Measurements from ENCODE around the gene STK32A.
"Not testable (repeated sequence)": the region's sequence is repeated elsewhere in the genome, so short reads cannot be mapped to it uniquely, and the experiment has no call there.

The STK32A gene

DNA sequence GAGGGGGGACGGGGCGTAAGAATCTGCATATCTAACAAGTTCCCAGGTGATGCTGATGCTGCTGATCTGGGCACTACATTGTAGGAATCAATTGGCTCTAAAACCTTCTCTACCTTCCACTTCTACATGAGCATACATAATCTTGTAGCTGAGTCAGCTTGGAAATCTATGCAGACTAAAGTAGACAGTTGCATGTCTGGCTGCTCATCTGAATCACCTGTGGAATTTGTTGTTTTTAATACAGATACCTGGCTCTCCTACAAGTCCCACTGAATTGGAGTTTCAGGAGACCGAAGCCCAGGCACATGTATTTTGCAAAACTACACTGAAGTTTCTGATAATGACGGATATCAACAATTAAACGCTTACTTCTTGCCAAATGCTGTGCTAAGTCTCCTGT, 113.6 kb downstream of the STK32A start:
- no peak for DNase-seq

DNA sequence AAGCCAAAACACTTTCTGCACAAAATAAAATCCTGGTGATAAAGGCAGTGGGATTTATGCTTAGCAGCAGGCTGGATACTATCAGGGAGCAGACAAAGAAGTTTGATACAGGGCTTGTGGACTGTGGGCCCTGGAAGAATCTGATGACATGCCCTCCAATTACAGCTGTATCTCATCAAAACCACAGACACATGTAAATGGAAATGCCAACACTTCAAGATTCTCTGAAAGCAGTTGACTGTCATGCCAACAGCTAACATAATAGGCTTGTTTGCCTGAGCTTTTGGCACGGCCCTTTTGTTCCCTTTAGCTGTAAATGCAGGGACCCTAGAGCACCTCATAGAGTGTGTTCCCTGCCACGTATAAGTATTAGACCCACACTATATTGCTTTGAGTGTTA, 114.4 kb downstream of the STK32A start:
- no peak for DNase-seq

DNA sequence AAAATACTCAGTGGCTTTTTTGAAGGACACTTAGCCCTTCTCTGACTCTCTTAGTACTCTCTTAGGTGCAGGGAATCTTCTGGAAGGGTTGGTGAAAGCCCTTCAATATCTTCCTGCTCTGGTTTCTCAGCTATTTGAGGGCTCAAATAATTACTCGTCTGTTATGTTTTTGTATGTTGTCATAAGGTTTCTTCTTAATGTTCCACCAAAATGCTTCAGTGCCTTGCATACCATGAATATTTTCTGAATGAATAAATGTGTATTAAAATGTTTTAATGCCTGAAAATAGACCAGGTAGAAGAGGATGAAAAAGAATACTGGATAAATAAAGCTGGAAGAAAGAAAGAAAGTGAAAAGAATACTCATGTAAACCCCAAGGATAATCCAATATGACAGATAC, 124.3 kb downstream of the STK32A start:
- no peak for DNase-seq

DNA sequence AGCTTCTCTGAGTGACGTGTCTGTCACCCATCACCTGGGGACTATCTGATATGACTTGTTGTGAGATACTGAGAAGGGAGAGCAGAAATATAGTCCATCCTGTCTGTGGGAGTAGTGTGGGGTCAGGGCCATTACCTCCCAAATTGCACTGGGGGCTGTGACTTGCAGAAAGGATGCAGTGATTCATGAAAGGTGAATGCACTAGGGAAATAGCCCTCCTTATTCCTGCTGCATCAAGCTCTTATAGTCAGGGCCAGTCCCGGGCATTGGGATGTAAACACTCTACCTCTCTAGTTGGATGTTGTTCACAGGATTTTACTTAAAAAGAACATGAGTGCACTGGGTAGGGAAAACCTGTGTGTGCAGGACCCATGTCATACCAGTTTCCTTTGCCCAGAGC, 124.8 kb downstream of the STK32A start:
- no peak for DNase-seq

DNA sequence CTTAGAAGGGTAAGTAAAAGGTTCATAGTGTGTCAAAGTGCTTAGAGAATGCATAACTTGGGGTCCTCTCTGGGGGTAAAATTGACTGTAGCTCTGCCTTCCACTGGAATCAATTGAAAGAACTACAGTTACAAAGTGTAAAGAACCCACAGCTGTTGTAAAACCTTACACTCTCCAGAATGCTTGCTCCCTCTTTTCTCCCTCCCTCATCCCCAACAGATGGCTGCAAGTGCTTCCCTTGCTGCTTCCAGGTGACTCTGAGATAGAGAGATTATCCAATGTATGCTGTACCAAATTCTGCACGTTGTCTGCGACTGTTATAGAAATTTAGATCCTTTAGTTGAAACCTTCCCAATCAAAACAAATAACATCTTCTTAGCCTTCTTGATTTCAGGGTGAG, 126.0 kb downstream of the STK32A start:
- DNase-seq, result no peak

DNA sequence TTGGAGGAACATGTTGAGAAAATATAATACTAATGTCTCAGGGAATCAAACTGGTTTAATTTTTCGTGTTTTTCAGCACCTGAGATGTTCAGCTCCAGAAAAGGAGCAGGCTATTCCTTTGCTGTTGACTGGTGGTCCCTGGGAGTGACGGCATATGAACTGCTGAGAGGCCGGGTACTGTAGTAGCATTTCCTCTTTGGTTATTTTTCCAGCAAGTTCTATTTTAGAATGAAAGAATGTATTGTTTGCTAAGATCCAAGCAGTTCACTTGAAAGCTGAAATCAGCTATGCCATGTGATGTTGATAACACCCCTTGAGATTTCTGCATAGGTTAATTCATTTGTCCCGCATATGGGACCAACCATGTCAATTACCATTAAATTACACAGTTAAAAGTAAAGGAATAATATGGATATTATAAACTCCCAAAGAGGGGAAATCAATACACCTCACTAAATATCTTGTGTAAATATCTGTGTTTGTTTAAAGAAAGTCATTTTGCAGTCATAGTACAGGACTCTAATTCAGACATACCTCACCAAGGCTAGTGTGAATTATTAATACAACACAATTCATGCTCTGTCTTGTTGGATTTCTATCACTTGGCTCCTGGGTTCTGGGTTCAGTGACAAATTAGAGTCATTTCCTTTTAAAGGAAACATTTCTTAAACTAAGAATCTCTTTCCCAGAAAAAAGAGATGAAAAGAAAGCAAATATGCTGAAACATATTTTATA, 126.8 kb downstream of the STK32A start:
- no peak for DNase-seq

DNA sequence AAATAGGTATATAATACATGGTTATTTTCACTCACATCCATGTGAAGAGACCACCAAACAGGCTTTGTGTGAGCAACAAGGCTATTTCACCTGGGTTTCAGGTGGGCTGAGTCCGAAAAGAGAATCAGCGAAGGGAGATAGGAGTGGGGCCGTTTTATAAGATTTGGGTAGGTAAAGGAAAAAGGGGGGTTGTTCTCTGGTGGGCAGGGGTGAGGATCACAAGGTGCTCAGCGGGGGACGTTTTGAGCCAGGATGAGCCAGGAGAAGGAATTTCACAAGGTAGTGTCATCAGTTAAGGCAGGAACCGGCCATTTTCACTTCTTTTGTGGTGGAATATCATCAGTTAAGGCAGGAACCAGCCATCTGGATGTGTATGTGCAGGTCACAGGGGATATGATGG, 132.6 kb downstream of the STK32A start:
- not testable (repeated sequence) for DNase-seq

DNA sequence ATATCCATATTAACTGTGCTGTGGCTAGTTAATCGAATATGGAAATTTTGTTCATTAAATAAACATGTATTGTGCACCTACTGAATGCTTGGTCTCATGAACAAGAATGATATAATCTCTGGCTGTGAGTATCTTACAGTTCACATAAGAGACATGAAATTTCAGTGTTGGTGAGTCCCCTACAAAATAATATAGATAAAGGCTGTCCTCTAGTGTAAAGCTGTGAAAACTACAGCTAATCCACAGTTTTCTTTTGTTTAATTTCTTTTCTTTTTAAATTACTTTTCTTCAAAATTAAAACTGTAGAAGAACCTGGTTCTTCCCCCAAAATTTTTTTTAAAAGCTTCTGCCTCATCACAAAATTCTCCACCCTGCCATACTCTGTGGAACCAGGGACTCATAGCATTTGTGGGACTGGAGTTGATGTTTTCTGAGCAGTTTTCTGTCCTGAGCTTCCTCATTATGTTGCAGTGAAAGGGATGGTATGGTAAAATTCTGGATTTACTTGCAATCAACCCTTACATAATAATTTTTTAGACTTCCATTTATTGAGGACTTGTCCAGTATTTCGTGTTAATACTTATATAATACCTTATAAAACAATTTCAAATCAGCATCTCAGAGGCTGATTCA, 135.0 kb downstream of the STK32A start:
- DNase-seq, result no peak

DNA sequence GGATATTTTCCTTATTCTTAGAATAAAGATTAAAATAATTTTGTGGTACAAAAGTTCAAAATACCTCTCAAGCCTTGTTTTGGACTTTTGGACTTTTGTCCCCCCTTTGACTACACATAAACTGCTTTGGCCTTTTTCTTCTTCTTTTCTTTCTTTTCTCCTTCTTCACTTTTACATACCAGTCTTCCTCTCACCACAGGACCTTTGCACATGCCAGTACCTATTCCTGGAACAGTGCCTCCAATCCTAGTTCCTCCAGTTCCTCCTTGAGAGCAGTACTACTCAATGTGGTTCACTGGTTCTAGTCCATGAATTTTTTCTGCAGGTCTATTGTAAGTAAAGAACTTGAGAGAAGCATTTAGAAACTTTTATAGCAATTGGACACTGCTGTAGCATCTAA, 136.5 kb downstream of the STK32A start:
- DNase-seq, result no peak

DNA sequence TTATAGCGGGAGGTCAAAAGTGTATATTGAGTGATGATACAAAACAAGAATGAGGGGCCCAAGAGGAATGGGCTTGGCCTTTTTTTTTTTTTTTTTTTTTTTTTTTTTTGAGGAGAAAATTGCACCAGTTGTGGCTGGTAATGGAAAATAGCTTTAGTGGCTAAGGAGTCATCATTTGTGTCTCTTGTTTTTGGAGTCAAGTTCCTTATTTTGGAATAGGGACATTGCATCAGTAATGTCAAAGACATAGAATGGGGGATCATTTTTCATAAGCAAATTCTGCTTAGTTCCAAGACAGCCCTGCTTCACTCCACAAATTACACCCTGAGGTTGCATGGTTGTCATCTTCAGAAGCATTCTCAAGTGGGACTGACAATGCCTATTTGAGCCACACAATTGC, 137.4 kb downstream of the STK32A start:
- DNase-seq, result no peak

DNA sequence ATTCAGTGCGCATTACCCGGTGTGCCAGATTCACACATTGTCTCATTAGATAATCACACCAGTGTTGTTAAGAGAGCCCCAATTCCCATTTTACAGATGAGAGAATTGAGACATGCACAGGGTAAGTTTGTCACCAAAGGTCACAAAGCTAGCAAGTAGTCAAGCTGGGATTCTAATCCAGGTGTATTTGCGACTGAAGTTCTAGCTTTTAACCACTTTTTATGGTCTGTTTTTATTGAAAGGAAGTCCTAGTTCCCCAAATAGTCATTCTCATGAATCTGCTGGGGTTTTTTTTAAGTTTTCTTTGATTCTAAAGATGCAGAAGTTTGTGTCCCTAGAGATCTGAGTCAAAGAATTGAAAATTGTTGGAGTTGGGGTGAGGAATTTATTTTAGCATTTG, 138.5 kb downstream of the STK32A start:
- DNase-seq, result no peak

DNA sequence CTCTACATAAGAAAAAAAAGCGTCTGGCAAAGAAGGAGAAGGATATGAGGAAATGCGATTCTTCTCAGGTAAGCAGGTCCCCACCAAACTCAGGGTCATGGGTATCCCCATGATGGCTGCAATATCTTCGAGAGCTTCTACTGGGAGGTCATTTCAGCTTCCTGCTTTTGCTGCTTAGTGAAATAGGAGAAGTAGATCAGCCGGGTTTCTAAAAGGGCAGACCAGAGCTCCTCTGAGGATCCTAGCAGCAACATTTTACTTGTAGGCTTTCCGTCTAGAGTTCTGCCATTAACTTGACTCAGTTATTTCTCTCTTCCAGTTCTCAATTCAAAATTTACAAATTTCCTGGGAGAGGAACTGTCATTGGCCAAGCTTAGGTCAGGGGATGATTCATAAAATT, 140.3 kb downstream of the STK32A start:
- DNase-seq, result no peak

DNA sequence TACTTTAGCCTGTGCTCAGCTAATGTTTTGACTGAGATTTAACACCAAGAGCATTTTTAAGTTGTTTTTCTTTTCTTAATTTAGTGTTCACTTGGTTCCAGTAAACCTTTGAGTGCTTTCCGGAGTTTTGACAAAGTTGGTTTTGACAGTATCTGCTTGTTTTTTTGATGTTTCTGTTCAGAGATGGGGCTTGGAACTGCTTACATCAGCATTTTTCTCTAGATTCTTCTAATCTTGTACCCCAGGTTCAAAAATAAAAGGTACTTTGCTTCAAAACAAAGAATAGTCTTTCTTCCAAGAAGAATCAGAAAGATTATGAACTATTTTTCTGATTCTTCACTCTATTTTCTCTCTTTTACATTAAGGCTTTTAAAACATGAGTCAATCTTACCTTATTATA, 142.9 kb downstream of the STK32A start:
- no peak for DNase-seq

DNA sequence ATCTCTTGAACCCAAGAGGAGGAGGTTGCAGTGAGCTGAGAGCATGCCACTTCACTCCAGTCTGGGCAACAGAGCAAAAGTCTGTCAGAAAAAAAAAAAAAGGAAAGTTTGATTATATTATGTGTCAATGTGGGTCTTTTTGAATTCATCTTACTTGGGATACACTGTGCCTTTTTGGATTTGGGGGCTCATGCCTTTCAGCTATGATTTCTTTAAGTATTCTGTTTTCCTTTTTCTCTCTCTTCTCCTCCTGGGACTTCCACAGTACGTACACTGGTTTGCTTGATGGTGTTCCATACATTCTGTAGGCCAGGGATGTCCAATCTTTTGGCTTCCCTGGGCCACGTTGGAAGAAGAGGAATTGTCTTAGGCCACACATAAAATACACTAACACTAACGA, 146.7 kb downstream of the STK32A start:
- no peak for DNase-seq

DNA sequence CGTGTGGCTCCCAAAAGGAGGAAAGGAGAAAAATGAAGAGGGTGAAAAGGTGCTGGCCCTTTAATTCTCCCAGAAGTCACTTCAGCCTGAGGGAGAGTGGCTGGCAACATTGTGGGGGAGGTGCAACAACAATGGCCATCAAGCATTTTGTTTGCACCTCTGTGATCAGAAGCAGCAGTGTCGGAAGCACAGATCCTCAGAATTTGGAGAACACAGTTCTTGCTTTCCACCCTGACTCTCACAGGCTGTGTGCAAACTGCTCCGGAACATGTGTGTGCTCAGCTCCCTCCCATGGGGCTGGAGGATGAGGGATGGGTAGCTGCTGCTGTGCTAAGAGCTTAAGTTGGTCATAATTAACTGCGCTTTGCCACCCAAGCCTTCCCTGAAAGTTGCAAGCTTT, 147.9 kb downstream of the STK32A start:
- DNase-seq, result no peak

DNA sequence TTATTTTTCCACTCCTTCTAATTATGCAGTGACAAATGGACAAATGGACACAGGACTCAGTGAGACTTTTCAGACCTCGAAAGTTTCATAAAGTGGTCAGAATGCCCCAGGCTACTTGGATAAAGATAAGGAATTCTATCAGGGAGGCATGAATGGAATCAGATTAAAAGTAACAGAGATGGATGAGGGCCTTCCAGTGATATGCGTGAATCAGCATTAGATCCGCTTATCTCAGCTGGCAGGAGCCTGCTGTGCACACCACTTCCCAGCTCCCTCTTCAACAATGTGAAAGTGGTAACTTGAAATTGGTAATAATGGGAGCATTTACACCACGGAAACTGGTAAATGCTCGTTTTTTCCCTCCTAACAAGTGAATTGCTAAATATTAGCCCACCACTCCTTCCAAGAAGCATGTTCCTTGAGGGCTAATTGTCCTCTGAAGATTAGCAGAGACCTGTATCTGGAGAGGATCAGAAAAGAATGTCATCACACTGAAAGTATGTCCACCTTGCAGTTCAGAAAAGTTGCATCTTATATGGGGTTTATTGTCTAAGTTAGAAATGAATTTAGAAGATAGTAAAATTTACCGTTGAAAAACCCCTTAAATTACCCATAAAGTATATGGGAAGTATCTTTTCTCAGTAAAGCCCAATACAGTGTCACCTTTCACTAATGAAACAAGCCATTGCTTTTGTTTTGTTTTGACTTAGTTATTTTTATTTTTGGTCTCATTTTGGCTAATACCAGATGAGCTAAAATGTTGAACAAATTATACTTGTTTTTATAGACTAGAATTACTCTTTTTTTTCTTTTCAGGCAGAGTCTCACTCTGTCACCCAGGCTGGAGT, 149.7 kb downstream of the STK32A start:
- DNase-seq, result no peak

DNA sequence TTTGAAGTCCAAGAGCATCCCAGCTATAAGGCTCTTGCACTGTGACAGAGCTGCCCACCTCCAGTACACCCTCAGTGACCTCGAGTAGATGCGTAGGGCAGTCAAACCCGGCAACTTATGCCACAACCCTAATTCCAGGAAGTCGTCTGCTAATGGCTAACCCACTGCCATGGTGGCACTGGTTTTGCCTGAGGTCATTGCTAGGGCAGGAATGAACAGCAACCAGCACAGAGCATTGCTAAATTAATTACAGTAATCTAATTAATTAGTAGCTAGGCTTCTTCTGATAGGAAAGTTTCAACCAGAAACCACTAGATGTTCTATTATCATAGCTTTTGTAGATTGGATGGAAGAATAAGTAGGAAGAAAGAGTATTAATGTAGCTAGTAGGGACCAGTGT, 152.3 kb downstream of the STK32A start:
- DNase-seq, result no peak

DNA sequence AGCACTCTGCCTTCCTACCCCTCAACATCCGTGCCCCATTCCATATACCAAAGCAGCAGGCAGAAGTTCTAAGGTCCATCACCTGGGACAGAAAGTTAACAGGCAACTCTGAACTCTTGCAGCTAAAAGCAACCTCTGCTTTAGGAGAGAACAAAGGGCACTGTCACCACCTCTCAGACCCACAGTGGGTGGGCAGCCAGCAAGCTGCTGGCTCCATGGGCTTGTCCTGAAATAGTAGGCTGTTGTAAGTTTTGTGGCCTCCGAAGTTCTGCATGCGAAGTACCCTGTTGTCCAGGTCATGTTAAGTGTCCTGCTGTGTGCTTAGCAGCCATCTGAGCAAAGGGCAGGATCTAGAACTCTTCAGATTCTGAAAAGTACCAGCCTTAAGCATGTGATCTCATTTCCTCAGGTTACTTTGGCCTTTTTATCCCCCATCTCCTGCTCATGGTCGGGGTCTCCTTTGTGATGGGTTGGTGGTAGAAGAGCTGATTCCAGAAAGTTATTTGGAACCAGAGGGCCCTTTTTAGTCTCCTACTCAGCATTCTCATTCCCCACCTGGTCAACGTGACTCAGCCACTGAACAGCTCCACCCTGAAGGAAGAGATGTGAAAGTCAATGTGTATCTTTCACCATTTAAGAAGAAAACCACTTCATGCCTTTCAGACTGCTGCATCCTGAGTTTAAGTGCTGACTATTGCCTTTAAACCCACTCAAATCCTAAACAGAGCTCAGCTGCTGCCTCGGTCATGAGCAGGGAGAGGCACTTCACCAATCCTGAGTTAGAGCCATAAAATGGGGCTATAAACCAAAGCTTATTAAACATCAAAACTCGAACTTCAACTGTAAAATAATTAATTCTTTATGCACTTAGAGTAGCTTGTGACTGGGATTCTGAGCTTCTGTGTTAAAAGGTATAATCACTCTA, 153.6 kb downstream of the STK32A start:
- no peak for DNase-seq

DNA sequence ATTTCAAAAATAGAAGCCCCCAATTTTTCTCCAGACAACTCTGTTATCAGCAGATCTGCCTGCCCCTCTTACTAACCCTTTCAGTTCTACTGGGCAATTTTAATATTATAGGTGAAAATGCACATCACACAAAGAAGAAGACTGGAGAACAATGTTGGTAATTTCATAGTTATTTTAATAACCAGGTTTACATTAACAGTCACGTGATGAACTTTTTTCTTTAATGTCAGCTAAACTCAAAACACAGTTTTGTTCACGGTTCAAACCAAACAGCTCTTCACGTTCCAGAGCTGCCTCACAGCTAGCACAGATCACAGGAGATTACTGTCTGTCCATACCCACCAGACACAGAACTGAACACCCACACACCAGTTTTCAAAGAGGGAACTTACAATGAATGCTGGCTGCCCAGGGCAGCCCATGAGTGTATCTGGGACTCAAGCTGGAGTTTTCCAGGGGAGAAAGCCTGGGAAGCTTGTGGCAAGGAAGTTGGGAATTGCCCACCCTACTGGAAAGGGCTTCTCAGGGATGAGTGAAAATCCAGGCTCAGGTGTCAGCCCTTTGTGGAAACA, 155.9 kb downstream of the STK32A start:
- no peak for DNase-seq

DNA sequence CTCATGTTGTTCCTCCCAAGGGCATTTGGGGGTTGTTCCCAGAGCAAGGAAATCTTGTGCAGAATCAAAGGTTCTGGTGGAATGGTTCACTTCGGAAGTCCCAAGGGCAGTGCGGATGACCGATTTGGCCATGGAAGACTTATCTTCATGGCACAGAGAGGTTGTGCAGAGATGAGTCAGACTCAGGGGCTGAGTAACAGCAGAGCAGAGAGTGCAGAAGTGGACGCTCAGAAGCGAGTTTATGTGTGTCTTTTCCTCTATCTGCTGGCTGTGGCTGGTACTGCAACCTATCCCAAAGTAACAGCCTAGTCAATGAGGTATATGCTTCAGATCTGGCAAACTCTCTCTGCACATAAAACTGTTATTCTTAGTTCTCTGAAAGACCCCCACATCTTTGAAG, 157.0 kb downstream of the STK32A start:
- no peak for DNase-seq

DNA sequence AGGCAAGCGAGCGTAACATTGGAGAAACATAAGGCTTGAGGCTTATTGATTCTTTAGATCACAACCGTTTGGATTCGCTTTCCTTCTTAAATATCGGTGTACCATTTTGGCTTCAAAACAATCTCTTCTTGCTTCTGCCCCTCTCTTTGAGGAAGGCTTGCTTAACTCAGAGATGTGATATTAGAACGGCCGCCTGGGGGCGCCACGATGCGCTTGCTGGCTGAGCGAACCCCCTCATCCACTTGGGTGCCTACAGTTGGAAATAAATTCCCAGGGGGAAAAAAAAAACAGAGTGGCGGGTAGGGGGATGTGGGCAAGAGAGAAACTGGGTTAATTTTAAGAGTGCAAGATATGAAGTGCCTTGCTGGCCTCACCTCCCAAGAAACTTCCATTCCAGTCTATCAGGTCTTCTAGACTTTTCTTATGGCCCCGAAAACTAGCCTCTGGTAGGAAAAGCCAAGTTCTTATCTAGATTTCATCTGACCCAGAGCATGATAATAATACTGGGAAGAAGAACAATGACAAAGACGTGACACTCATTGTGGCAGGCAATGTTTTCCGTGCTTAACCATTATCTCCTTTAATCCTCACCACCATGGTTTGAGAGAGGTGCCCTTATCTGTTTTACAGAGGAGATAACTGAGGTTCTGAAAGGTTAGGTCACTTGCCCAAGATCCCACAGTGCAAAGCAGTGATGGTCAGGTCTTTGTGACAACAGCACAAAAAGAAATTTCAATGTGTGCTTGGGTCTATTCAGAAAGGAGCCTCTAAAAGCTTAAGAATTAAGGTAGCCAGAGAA, 159.2 kb downstream of the STK32A start:
- DNase-seq, result no peak

Data from GF-D8 (cell line).